Measurements from ENCODE around the gene TBP.

TBP gene

DNA sequence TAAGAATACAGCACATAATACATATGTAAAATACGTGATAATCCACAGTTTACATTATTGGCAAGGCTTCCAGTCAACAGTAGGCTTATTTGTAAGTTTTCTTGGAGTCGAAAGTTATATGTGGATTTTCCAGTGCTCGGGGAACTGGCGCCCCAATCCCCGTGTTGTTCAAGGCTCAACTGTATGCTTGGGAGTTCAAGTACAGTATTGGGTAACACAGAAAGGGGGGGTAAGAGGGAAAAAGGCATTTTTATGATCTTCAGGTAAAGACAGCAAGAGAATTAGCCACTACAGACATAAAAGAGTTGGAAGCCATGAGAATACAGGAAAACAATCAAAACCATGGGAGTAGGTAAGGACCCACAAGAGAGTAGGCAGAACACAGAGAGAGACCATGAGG is 17.5 kb upstream of the TBP start:
- H3K4me3 ChIP-seq (ENCODE audit: low read length), result no peak overlapping the region
- H3F3A ChIP-seq (ENCODE audit: insufficient read depth, low read length), result no peaks in the 10 kb centered on the region
- H3K9ac ChIP-seq (ENCODE audit: low read length), result no peak overlapping the region
- no peaks in the 10 kb centered on the region for H3K27me3 ChIP-seq (replicated peaks; ENCODE audit: insufficient read depth, low read length)
- no peaks in the 10 kb centered on the region for H4K20me1 ChIP-seq (ENCODE audit: insufficient read depth, low read length)
- no peaks in the 10 kb centered on the region for H3K4me1 ChIP-seq (ENCODE audit: low read length)
- H3K9me2 ChIP-seq (replicated peaks; ENCODE audit: insufficient read depth, low read length), result no peaks in the 10 kb centered on the region
- no peak overlapping the region for H2AFZ ChIP-seq (ENCODE audit: low read length)
- TF ChIP-seq, protein P1, sequence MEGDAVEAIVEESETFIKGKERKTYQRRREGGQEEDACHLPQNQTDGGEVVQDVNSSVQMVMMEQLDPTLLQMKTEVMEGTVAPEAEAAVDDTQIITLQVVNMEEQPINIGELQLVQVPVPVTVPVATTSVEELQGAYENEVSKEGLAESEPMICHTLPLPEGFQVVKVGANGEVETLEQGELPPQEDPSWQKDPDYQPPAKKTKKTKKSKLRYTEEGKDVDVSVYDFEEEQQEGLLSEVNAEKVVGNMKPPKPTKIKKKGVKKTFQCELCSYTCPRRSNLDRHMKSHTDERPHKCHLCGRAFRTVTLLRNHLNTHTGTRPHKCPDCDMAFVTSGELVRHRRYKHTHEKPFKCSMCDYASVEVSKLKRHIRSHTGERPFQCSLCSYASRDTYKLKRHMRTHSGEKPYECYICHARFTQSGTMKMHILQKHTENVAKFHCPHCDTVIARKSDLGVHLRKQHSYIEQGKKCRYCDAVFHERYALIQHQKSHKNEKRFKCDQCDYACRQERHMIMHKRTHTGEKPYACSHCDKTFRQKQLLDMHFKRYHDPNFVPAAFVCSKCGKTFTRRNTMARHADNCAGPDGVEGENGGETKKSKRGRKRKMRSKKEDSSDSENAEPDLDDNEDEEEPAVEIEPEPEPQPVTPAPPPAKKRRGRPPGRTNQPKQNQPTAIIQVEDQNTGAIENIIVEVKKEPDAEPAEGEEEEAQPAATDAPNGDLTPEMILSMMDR (IDR thresholded peaks at IDR 0.05; ENCODE audit: low read length), result no peak
- TF ChIP-seq EZH2 (optimal IDR thresholded peaks at IDR 0.05; ENCODE audit: low read depth, low read length) (no peak), EZH2phosphoT487 (IDR thresholded peaks at IDR 0.05; ENCODE audit: low read length) (no peak)
- no peak overlapping the region for H3K27ac ChIP-seq (ENCODE audit: low read length)
- H3K4me2 ChIP-seq (ENCODE audit: low read depth, low read length), result no peak overlapping the region
- H3K36me3 ChIP-seq (replicated peaks; ENCODE audit: insufficient read depth, low read length), result peaks cover 3% of the 10 kb centered on the region; the same call in 1 of the 2 replicates
- H3K79me2 ChIP-seq (ENCODE audit: low read length), result peaks cover 17% of the 10 kb centered on the region
- H3K9me3 ChIP-seq (replicated peaks; ENCODE audit: insufficient read depth, low read length), result no peaks in the 10 kb centered on the region
- no peak for DNase-seq

GRCh38 chr6:170537329-170537728 is 16.8 kb upstream of the TBP start:
- Histone ChIP-seq H3K36me3 (replicated peaks; ENCODE audit: insufficient read depth, low read length) (peaks cover 3% of the 10 kb centered on the region; the same call in 1 of the 2 replicates), H3K27ac (ENCODE audit: low read length) (no peak overlapping the region), H3K9me2 (replicated peaks; ENCODE audit: insufficient read depth, low read length) (no peaks in the 10 kb centered on the region), H3K9ac (ENCODE audit: low read length) (no peak overlapping the region), H4K20me1 (ENCODE audit: insufficient read depth, low read length) (no peaks in the 10 kb centered on the region), H3K27me3 (replicated peaks; ENCODE audit: insufficient read depth, low read length) (no peaks in the 10 kb centered on the region), H3K9me3 (replicated peaks; ENCODE audit: insufficient read depth, low read length) (no peaks in the 10 kb centered on the region), H3F3A (ENCODE audit: insufficient read depth, low read length) (no peaks in the 10 kb centered on the region), H3K4me1 (ENCODE audit: low read length) (no peaks in the 10 kb centered on the region), H3K4me3 (ENCODE audit: low read length) (no peak overlapping the region), H3K79me2 (ENCODE audit: low read length) (peaks cover 18% of the 10 kb centered on the region), H3K4me2 (ENCODE audit: low read depth, low read length) (no peak overlapping the region), H2AFZ (ENCODE audit: low read length) (no peak overlapping the region)
- TF ChIP-seq, protein P1 (IDR thresholded peaks at IDR 0.05; ENCODE audit: low read length), result no peak
- TF ChIP-seq EZH2phosphoT487 (IDR thresholded peaks at IDR 0.05; ENCODE audit: low read length) (no peak), EZH2 (optimal IDR thresholded peaks at IDR 0.05; ENCODE audit: low read depth, low read length) (no peak)
- no peak for DNase-seq

DNA sequence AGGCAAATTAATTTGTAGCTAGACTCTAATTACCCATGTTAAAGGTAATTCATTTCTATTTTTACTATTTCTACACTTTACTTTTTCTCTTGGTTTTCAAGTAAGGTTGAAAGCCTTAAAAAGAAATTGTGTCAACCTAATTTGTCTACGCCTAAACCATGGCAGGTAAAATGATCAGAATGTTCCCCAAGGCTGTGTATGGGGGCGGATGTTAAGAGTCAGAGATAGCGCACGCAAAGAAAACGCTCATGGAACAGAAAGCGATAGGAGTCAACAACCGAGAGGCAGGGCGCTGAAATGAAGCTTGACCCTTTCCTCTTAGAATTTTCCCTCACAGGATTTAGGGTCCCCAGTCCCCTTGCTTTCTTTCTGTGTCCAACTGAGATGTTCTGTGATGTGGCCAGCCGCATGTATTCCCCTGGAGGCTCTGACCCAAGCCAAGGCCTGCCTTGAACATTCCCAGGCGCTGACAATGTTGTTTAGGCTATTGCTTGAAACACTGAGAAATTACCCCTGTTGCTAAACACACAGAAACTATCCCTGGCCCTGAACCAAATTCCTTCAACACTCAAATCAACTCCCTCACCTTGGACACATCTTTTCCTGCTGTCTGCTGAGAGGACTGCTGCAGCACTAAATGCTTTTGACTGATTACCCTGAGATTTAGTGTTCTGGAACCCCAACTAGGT is 12.0 kb upstream of the TBP start:
- Histone ChIP-seq H3K4me1 (ENCODE audit: low read length) (no peaks in the 10 kb centered on the region), H3F3A (ENCODE audit: insufficient read depth, low read length) (no peaks in the 10 kb centered on the region), H2AFZ (ENCODE audit: low read length) (no peak overlapping the region), H3K9me2 (replicated peaks; ENCODE audit: insufficient read depth, low read length) (no peaks in the 10 kb centered on the region), H3K27ac (ENCODE audit: low read length) (no peak overlapping the region), H3K36me3 (replicated peaks; ENCODE audit: insufficient read depth, low read length) (peaks cover 9% of the 10 kb centered on the region), H3K4me3 (ENCODE audit: low read length) (no peak overlapping the region), H3K4me2 (ENCODE audit: low read depth, low read length) (no peak overlapping the region), H3K9me3 (replicated peaks; ENCODE audit: insufficient read depth, low read length) (no peaks in the 10 kb centered on the region), H3K79me2 (ENCODE audit: low read length) (peaks cover 51% of the 10 kb centered on the region), H4K20me1 (ENCODE audit: insufficient read depth, low read length) (no peaks in the 10 kb centered on the region), H3K9ac (ENCODE audit: low read length) (no peak overlapping the region), H3K27me3 (replicated peaks; ENCODE audit: insufficient read depth, low read length) (no peaks in the 10 kb centered on the region)
- DNase-seq, result no peak
- no peak for TF ChIP-seq EZH2phosphoT487 (IDR thresholded peaks at IDR 0.05; ENCODE audit: low read length)
- TF ChIP-seq, protein P1 (IDR thresholded peaks at IDR 0.05; ENCODE audit: low read length), result no peak
- TF ChIP-seq EZH2 (optimal IDR thresholded peaks at IDR 0.05; ENCODE audit: low read depth, low read length), result no peak

Data from MM.1S (cell line).